ENCODE data around the gene NT5DC3. TPM values are rescaled to one million over a fixed set of nuclear protein-coding genes. Genes with fewer than 3 reads are reported as not detected.

Gene NT5DC3
- total and polyA plus RNA-seq, 2 of the 13 experiments (the other 11 are each of a cell fraction or from before 2014, with no cell fraction given) = 3.2 to 6.6 TPM

DNA sequence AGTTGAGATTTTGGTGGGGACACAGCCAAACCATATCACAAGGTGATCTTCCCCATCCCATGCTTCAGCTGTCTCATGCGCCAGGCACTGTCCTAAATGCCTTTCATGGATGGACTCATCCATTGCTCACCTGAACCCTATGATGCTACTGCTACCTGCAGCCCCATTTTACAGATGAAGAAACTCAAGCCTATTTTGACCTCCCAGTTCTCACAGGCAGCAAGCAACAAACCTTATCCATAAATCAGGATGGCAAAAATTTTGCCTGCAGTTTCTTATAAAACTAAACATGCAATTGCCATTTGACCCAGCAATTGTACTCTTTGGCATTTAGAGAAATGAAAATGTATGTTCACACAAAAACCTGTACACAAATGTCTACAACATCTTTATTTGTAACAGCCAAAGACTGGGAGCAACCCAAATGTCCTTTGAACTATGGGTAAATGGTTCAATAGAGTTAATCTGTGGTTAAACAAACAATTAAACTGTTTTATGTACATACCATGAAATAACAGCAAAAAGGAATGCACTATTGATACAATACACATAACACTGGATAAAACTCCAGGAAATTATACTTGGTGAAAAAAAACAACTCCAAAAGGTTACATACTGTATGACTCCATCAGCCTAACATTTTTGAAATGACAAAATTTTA, 2.6 kb downstream of the NT5DC3 start (continued):
- no peak for TF ChIP-seq MAX (IDR thresholded peaks at IDR 0.05)
- TF ChIP-seq, protein P1, sequence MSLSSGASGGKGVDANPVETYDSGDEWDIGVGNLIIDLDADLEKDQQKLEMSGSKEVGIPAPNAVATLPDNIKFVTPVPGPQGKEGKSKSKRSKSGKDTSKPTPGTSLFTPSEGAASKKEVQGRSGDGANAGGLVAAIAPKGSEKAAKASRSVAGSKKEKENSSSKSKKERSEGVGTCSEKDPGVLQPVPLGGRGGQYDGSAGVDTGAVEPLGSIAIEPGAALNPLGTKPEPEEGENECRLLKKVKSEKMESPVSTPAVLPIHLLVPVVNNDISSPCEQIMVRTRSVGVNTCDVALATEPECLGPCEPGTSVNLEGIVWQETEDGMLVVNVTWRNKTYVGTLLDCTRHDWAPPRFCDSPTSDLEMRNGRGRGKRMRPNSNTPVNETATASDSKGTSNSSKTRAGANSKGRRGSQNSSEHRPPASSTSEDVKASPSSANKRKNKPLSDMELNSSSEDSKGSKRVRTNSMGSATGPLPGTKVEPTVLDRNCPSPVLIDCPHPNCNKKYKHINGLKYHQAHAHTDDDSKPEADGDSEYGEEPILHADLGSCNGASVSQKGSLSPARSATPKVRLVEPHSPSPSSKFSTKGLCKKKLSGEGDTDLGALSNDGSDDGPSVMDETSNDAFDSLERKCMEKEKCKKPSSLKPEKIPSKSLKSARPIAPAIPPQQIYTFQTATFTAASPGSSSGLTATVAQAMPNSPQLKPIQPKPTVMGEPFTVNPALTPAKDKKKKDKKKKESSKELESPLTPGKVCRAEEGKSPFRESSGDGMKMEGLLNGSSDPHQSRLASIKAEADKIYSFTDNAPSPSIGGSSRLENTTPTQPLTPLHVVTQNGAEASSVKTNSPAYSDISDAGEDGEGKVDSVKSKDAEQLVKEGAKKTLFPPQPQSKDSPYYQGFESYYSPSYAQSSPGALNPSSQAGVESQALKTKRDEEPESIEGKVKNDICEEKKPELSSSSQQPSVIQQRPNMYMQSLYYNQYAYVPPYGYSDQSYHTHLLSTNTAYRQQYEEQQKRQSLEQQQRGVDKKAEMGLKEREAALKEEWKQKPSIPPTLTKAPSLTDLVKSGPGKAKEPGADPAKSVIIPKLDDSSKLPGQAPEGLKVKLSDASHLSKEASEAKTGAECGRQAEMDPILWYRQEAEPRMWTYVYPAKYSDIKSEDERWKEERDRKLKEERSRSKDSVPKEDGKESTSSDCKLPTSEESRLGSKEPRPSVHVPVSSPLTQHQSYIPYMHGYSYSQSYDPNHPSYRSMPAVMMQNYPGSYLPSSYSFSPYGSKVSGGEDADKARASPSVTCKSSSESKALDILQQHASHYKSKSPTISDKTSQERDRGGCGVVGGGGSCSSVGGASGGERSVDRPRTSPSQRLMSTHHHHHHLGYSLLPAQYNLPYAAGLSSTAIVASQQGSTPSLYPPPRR (CRISPR knock-in tag; IDR thresholded peaks at IDR 0.05; ENCODE audit: borderline replicate concordance) = peak; percentile 95
- TF ChIP-seq ATF3 (CRISPR knock-in tag; IDR thresholded peaks at IDR 0.05) = no peak
- no peak for TF ChIP-seq GABPA (IDR thresholded peaks at IDR 0.05; ENCODE audit: low read depth, low read length)
- TF ChIP-seq GABPA (CRISPR knock-in tag; IDR thresholded peaks at IDR 0.05; ENCODE audit: low read depth) = no peak
- TF ChIP-seq NFKB2 (CRISPR knock-in tag; IDR thresholded peaks at IDR 0.05; ENCODE audit: borderline replicate concordance) = no peak
- TF ChIP-seq MAFG (CRISPR knock-in tag; IDR thresholded peaks at IDR 0.05) = no peak
- TF ChIP-seq ZNF468 (CRISPR knock-in tag; IDR thresholded peaks at IDR 0.05) = no peak
- TF ChIP-seq IKZF1 (IDR thresholded peaks at IDR 0.05) = no peak
- TF ChIP-seq GZF1 (CRISPR knock-in tag; IDR thresholded peaks at IDR 0.05) = no peak
- no peak for TF ChIP-seq ZNF546 (CRISPR knock-in tag; conservative IDR thresholded peaks at IDR 0.05)
- TF ChIP-seq ZNF572 (CRISPR knock-in tag; IDR thresholded peaks at IDR 0.05) = no peak
- TF ChIP-seq MED8 (CRISPR knock-in tag; IDR thresholded peaks at IDR 0.05; ENCODE audit: insufficient replicate concordance) = no peak
- TF ChIP-seq, protein P2, sequence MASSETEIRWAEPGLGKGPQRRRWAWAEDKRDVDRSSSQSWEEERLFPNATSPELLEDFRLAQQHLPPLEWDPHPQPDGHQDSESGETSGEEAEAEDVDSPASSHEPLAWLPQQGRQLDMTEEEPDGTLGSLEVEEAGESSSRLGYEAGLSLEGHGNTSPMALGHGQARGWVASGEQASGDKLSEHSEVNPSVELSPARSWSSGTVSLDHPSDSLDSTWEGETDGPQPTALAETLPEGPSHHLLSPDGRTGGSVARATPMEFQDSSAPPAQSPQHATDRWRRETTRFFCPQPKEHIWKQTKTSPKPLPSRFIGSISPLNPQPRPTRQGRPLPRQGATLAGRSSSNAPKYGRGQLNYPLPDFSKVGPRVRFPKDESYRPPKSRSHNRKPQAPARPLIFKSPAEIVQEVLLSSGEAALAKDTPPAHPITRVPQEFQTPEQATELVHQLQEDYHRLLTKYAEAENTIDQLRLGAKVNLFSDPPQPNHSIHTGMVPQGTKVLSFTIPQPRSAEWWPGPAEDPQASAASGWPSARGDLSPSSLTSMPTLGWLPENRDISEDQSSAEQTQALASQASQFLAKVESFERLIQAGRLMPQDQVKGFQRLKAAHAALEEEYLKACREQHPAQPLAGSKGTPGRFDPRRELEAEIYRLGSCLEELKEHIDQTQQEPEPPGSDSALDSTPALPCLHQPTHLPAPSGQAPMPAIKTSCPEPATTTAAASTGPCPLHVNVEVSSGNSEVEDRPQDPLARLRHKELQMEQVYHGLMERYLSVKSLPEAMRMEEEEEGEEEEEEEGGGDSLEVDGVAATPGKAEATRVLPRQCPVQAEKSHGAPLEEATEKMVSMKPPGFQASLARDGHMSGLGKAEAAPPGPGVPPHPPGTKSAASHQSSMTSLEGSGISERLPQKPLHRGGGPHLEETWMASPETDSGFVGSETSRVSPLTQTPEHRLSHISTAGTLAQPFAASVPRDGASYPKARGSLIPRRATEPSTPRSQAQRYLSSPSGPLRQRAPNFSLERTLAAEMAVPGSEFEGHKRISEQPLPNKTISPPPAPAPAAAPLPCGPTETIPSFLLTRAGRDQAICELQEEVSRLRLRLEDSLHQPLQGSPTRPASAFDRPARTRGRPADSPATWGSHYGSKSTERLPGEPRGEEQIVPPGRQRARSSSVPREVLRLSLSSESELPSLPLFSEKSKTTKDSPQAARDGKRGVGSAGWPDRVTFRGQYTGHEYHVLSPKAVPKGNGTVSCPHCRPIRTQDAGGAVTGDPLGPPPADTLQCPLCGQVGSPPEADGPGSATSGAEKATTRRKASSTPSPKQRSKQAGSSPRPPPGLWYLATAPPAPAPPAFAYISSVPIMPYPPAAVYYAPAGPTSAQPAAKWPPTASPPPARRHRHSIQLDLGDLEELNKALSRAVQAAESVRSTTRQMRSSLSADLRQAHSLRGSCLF (CRISPR knock-in tag; IDR thresholded peaks at IDR 0.05; ENCODE audit: borderline replicate concordance) = no peak
- TF ChIP-seq ZBTB33 (CRISPR knock-in tag; IDR thresholded peaks at IDR 0.05) = no peak
- TF ChIP-seq POGZ (CRISPR knock-in tag; IDR thresholded peaks at IDR 0.05) = 0 out of 2 replicates have a peak, but pooled peaks have one; percentile 25
- no peak for TF ChIP-seq ZNF431 (CRISPR knock-in tag; IDR thresholded peaks at IDR 0.05; ENCODE audit: borderline replicate concordance, low read depth)
- no peak for TF ChIP-seq ZNF34 (CRISPR knock-in tag; IDR thresholded peaks at IDR 0.05; ENCODE audit: borderline replicate concordance)

Data from HepG2 (cell line).